AG10803 (cell line): Measurements from ENCODE around the gene GLI1.

Experiments
- DNase-seq: peaks from one replicate; pipeline ENCODE4 v3.0.0; 2010; ENCODE audit warnings: low read depth
- H3K4me3 ChIP-seq: 2 replicates; pipeline ENCODE4 v1.5.1; 2011; ENCODE audit warnings: mild to moderate bottlenecking, low read length, control low read depth
- CTCF ChIP-seq: conservative IDR thresholded peaks from 2 replicates; pipeline ENCODE4 v1.5.1; 2011; ENCODE audit warnings: mild to moderate bottlenecking, low read length, control low read depth, inconsistent platforms

Gene GLI1

GRCh38 chr12:57458665-57459054 lies 925 bp upstream of the GLI1 start:
- H3K4me3 ChIP-seq, result peak overlapping the region; percentile 83
- DNase-seq, result no peak
- no peak for TF ChIP-seq CTCF

- DNase-seq, result peak; percentile 95
- H3K4me3 ChIP-seq, result peak overlapping the region; percentile 83
- peak; percentile 94 for TF ChIP-seq CTCF
Measured at GRCh38 chr12:57459055-57459749, 383 bp upstream of the GLI1 start.

- DNase-seq, result no peak
- peak overlapping the region; percentile 83 for H3K4me3 ChIP-seq
Measured at GRCh38 chr12:57460468-57460784, 841 bp downstream of the GLI1 start.

GRCh38 chr12:57460841-57461275 lies 1.3 kb downstream of the GLI1 start:
- H3K4me3 ChIP-seq, result peak overlapping the region; percentile 83
- no peak for DNase-seq

More at GRCh38 chr12:57460468-57460784, 841 bp downstream of the GLI1 start:
- TF ChIP-seq CTCF, result no peak

GRCh38 chr12:57461276-57461916 lies 1.8 kb downstream of the GLI1 start:
- H3K4me3 ChIP-seq, result peak overlapping the region; percentile 83
- no peak for TF ChIP-seq CTCF
- peak; percentile 48 for DNase-seq

More at GRCh38 chr12:57460841-57461275, 1.3 kb downstream of the GLI1 start:
- no peak for TF ChIP-seq CTCF

GRCh38 chr12:57461917-57462250 lies 2.3 kb downstream of the GLI1 start:
- H3K4me3 ChIP-seq, result peak overlapping the region; percentile 83
- no peak for TF ChIP-seq CTCF
- peak; percentile 30 for DNase-seq
